HG03521 (cell line): ENCODE results near the gene PSD.
"Not testable (repeated sequence)": the region's sequence is repeated elsewhere in the genome, so short reads cannot be mapped to it uniquely, and the experiment has no call there.

Source experiments
- ATAC-seq: cut with Tn5 transposase; IDR thresholded peaks from one replicate; pipeline ENCODE4 v1.9.1; 2021; ENCODE audit warnings: mild to moderate bottlenecking, moderate library complexity; ENCODE audit not compliant: unreplicated experiment

The PSD gene

DNA sequence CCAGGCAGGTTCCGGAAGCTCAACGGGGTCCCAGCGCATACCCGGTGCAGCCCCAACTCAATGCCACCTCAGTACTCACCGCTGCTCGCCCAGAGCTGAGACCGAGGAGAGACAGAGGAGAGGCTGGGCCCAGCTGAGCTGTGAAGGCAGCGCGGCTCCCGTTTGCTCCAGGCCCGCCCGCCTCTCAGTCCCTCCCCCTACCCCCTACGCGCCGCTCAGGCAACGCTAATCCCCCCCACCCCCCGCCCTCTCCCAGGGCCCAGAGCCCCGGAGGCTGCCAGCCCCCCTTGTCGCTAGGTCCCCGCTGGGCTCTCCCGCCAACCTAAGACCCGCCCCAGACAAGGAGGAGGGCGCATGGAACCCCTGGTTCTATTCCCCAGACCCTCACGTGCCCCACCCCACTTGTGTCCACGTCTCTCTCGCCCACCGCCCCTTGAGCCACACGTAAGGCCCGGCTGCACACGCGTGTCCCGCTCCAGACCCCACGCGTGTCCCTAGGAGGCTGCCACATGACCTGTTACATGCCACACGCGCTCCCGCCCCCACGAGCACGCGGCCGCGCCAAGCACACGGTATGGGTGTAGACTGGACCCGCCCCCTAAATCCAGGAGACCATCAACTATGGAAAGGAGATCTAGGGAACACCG, at the start of gene PSD:
PSD (minus strand) TSS at position 164 of the 647 bp plus-strand sequence. CDS start 1,747 bp downstream, outside the sequence.
- ATAC-seq: no peak

DNA sequence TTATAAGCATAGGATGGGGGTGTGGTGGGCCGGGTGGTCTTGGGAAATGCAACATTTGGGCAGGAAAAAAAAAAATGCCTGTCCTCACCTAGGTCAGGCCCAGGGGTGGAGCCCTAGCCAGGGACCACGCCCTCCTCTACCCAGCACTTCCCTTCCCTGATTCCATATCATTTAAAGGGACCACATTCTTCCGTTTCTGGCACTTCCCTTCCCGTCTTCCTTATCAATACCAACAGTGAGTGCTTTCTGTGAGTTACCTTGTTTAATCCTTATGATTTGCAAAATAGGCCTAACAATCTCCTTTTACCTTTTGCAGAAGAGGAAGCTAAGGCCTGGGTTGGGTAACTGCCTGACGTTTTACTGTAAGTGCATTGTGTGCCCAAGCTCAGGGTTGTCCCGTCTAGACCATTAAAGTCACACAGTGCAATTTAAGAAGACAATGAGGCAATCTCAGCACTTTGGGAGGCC, 49.4 kb upstream of the PSD start:
- ATAC-seq: no peak

DNA sequence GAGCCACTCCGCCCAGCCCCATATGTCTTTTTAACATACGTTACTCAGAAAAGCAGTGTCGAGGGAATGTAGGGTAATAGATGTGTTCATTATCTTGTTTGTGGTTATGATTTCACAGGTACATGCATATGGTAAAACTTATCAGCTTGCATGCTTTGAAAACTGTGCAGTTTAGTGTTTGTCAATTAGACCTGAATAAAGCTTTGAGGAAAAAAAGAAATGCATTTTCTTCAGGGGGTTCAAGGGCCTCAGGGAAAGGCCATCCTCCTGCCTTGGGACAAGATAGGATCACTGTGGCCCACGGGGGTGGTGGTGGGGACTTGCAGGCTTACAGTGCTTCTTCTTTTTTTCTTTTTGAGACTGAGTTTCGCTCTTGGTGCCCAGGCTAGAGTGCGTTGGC, 48.7 kb upstream of the PSD start:
- no peak for ATAC-seq

DNA sequence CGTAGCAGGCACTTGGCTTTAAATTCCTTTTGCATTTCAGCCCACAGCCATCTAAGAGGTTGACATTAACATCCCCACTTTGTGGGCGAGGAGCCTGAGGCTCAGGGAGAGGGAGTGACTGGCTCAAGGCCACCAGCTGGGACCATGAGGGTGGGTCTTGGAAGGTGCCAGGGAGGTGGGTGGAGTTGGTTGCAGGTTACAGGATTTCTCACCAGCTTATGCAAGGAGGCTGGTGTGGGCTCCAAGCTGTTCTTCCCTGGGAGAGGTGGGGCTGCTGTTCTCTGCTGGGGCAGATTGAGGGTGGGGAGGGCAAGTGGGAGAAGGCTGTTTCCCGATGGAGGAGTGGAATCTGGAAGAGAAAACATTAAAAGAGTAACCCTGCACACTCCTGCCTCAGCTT, 46.9 kb upstream of the PSD start:
- ATAC-seq: no peak

DNA sequence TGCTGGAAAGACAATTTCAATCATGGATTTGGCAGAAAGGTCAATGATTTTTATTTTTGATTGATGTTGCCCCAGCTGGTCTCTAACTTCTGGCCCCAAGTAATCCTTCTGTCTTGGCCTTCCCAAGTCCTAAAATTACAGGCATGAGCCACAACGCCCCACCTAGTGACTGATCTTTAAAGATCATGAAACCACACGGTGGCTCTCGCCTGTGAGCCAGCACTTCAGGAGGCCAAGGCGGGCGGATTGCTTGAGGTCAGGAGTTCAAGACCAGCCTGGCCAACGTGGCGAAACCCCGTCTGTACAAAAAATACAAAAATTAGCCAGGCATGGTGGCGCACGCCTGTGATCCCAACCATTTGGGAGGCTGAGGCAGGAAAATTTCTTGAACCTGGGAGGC, 45.4 kb upstream of the PSD start:
- ATAC-seq: no peak

DNA sequence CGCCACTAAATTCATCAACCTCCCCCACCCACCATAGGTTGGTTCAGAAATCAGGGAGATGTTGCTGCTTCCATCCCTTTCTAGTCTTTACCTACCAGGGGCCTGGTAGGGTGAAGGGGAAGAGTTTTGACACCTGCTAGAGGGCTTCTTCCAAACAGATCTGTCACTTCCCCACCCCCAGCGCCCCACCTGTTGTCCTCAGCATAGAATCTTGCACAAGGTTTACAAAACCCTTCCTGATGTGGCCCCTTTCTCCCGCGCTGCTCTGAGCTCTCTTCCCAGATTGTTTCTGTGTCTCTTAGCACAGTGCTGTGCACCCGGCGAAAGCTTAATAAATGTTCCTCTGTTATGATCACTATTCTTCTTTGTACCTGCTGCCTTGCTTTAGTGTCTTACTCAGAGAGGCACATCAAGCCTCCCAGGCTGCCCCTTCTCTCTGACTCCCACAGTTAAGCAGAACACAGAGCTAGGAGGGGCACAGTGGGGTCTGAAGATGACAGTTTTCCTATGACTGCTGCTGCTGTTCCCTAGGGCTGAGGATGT, 44.0 kb upstream of the PSD start:
- ATAC-seq: no peak

DNA sequence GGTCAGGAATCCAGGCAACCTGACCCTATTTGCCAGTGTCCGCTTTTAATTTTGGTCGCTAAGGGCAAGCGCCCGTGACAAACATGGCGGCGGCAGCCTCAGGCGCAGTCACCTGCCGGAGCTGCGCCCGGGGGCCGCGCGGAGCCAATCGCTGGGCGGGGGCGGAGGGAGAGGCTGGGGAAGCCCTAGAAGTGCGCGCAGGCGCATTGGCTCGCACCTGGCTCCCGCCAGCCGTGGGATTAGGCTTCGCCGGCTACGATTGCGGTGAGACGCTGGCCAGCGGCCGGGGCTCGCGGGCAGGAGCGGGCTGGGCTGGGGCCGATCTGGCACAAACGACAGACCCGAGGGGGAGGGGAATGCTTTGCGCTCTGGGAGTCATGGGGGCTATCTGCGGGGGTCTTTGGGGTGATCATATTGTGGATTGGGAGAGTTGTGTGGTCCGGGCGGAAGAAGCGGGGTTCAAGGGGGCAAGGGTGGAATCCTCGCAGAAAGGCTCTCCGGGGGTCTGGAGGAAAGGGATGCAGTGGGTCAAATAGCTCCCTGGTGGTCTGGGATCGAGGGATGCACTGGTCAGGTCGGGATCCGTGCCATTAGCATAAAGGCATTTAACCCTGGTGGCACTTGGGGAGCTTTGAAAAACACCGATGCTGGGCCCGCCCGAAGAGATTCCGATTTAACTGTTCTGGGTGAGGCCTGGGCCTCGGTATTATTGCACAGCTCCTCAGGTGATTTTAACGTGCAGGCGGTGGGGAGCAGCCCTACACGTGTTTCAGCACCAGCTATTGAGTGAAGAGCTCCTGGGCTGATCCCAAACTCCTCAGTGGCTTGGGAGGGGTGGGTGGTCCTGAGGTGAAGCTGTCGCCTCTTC, 42.8 kb upstream of the PSD start:
- ATAC-seq: peak; percentile 74

DNA sequence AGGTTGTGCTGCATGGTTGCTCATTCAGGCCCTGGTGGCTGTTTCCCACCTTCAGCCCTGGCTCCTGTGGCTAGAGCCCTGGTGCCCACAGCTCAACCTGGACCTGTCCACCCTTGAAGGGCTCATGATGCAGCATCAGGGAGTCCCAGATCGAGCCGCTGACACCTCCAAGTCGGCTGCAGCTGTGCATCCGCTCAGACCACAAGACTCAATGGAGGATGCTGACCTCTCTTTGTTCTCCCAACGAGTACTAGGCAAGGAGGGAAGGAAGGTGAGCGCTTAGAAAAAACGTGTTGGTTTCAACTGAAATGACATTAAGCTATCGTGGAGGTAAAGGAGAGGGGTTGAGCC, 42.2 kb upstream of the PSD start:
- ATAC-seq: peak; percentile 13

DNA sequence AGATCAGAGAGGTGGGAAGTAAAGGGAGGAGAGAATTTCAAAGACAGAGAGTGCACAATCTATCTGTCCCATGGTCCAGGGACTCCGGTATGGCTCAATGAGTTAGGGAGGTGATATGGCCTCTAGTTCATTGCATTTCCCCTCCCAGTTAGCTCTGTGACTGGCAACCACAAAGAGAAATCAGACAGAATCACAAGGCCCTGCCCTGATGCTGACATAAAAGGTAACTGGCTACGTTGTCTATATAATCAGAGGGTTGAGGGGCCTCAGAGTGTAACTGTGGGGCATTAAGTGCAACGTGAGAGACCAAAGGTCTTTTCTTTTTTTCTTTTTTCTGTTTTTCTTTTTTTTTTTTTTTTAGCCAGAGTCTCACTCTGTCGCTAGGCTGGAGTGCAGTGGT, 40.1 kb upstream of the PSD start:
- no peak for ATAC-seq

DNA sequence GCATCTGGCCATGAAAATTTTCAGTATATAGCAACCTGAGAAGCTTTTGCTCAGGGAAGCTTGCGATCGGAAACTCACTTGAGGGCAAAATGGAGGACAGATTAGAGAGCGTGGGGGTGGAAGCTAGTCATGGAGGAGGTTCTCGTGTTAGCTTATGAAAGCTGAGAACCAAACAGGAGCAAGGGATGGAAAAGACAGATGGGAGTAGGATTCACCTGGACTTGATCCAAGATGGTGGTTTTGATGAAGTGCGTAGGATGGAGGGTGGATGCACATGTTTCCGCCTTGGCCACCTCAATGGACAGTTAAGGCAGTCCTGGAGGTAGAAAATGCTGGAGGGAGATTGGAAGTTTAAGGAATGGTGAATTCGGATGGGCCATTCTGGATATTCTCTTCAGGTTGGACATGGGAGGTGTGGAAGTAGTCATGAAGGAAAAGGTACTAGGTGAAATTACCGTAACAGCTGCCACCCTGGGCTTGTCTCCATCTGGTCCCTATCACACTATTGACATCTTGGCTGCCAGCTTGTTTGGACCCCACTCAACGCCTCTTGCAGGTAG, 39.1 kb upstream of the PSD start:
- no peak for ATAC-seq

DNA sequence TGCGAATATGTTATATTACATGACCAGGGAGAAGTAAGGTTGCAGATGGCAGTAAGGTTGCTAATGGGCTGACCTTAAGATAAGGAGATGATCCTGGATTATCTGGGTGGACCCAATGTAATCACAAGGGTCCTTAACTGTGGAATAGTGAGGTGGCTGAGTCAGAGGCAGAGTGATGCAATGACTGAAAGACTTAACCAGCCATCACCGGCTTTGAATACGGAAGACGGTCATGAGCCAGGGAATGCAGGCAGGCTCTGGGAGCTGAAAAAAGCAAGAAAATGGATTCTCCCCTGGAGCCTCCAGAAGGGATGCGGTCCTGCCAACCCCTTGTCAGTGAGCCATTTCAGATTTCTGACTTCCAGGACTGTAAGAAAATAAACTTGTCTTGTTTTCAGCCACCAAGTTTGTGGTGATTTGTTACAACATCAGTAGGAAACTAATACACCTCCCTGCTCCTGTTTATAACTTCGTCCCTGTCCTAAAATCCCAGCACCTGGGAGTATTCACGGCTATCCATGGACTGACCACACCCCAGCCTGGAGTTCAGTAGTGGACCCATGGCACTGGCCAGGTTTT, 37.4 kb upstream of the PSD start:
- no peak for ATAC-seq

DNA sequence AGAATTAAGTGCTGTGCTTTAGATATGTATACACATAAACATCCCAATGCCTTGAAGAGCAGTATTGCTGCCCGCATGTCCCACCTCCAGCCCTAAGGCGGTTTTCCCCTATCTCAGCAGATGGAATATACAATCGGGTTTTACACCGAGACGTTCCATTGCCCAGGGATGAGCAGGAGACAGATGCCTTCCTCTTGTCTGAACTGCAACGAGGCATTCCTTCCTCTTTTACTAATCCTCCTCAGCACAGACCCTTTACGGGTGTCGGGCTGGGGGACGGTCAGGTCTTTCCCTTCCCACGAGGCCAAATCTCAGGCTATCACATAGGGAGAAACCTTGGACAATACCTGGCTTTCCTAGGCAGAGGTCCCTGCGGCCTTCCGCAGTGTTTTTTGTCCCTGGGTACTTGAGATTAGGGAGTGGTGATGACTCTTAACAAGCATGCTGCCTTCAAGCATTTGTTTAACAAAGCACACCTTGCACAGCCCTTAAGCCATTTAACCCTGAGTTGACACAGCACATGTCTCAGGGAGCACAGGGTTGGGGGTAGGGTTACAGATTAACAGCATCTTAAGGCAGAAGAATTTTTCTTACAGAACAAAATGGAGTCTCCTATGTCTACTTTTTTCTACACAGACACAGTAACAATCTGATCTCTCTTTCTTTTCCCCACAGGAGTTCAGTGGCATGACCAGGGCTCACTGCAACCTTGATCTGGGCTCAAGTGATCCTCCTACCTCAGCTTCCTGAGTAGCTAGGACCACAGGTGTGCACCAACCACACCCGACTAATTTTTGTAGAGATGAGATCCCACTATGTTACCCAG, 36.3 kb upstream of the PSD start:
- not testable (repeated sequence) for ATAC-seq

DNA sequence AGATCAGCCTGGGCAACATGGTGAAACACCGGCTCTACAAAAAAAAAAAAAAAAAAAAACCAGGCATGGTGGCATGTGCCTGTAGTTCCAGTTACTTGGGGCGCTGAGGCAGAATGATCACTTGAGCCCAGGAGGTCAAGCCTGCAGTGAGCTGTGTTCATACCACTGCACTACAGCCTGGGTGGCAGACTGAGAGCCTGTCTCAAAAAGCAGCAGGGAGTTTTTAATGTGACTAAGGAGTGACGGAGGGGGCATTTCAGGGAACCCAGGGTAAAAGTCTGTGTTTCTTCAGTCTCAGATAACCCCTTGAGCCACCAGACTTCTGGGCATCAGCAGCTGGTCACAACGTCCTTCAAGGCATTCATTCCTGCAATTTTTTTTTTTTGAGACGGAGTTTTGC, 34.9 kb upstream of the PSD start:
- ATAC-seq: no peak

DNA sequence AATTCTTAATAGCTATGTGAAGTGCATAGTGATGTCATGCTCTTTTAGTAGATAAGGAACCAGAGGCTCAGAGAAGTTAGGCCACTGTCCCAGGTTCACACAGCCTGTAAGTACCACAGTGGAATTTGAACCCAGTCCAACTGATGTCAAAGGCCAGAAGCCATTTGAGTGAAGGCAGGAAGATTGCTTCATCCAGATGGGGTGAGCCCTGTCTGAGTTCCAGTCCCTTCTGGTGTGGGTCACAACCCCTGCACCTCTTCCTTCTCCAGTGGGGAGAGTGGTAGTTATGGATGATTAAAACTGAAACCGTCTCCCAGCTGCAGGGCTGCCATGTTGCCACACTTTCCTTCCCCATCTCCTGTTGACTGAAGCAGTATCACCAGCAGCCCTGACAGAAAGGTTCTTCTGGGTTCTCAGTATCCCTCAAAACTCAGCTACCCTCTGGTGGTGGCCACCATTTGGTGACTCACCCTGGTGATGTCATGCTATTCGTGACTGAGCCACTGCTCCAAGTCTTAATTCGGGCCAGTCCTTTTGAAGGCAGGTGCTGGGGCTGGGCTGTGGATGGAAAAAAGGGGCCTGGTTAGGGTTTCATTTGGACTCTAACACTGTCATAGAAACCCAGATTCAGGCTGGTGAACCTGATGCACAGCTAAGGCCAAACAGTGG, 34.2 kb upstream of the PSD start:
- ATAC-seq: no peak

DNA sequence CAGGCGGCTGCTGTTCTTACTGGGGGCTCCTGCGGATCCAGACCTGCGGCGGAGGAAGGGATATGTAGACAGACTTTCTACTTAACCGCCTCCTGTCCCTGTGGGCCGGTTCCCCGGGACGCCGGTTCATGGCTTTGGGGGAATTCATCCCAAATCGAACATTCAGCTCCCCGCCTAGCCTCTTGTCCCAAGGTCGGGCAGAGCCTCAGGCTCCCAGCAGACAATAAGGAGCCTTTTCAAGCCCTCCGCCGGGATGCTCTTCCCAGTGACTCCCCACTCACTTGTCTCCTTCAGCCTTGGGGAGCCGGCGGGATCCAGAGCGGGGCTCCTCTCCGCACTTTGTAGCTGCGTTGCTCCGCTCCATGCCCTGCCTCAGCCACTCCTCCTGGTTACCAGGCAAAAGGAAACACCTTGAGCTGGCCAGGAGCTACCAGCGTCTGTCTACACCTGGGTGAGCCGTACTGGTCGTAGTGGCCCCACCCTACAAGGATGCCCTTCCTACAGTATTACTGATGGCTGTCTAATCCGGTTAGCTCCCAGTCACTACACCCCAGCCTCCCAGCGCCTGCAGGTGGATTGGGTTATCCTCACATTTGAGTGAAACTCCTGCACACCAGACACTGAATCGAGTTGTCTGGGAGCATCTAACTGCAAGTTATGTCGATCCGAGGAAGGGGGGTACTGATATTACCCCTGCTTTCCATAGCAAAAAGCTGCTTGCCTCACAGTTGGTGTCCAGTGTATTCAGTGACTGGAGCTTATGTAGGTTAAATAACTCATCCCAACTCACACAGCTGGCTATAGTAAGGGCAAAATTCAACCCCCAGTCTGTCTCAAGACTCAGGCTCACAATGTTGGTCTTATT, 32.8 kb upstream of the PSD start, which contains the start of gene C10orf95:
C10orf95 (minus strand) TSS at position 439 of the 865 bp plus-strand sequence. CDS start 450 bp downstream, outside the sequence.
- ATAC-seq: no peak

DNA sequence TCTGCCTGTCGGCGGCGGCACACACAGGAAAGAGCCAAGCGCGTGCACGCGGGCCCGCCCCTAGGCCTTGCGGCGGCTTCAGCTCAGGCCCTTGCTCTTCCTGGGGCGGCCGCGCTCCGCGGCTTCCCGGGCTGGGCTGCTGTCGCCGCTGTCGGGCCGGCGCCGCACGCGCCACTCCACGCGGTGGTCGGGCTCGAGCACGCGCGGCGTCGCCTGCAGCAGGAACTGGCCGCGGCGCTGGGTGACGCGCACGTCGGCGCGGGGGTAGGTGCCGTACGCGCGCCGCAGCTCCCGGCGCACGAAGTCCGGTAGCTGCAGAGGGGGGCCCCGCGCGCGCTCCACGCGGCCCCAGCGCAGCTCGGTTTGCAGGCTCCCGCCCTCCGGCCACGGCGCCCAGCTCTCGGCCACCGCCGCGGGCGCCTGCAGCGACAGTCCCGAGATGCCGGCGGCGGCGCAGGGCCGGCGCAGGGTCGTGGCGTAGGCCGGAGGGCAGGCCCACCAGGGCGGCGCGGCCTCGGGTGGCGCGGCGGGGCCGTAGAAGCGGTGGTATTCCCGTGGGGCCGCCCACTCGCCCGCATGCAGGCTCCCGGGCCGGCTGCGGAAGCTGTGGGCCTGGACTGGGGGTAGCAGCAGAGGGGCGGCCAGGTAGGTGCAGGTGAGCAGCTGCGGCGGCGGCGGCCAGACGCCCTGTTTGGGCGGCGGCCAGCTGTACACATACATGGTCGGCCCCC, 32.0 kb upstream of the PSD start:
- peak; percentile 81 for ATAC-seq

DNA sequence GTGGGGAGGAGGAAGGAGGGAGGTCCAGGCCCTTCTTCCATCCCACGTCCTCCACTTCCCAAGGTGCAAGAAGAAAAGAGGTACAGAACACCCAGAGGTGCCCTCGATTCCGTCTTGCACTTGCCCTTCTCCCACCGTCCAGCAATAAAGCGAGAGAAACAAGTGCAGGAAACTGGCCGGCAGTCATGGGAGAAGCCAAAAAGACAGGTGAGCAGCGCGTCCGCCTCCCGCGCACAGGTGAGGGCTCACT, 31.5 kb upstream of the PSD start:
- no peak for ATAC-seq

DNA sequence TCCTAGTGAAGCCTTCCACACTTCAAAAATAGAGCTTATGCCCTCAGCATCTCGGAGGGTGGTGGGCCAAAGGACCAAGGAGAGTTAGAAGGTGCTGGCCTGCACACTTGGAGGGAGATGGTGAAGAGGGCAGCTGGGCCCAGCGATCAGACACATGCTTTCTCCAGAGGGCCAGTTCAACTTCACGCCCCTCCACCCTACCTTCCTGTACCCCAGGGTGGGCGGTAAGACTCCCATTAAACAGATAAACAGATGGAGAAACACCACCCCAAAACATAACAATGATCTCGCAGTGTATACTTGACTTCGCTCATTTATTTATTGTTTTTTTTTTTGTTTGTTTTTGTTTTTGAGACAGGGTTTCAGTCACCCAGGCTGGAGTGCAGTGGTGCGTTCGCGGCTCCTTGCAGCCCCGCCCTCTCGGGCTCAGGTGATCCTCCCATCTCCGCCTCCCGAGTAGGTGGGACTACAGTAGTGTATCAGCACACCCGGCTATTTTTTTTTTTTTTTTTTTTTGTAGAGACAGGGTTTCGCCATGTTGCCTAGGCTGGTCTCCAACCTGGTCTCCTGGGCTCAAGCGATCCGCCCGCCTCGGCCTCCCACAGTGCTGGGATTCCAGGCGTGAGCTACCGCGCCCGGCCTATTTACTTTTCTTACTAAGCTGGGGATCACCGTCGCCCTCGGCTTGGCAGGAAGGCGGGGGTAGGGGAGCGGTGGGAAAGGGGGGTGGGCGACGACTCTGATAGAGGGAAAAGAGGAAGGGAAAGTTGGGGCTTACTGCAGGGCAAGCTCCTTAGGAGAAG, 30.9 kb upstream of the PSD start:
- ATAC-seq: peak; percentile 39
